Lower leg skin (tissue), 4 donors: ENCODE measurements around the gene ST6GALNAC2. TPM values are rescaled to one million over a fixed set of nuclear protein-coding genes. Genes with fewer than 3 reads are reported as not detected.
"Not testable (repeated sequence)": the region's sequence is repeated elsewhere in the genome, so short reads cannot be mapped to it uniquely, and the experiment has no call there.

Experiments used
- DNase-seq, 2 donors: peaks; one replicate each; pipeline ENCODE4 v3.0.0-alpha.2; 2019; ENCODE audit warnings: low spot score in 2 of 2
- H3K4me3 ChIP-seq: fragments of 200-600 bp; sonication (generic); 2 replicates; pipeline ENCODE4 v1.5.1; 2017; ENCODE audit warnings: mild to moderate bottlenecking, low read depth; ENCODE audit not compliant: poor library complexity, severe bottlenecking
- CTCF ChIP-seq, 3 donors: fragments of 450-650 bp; IDR thresholded peaks; one replicate each; pipeline ENCODE4 v1.5.1; 2016; ENCODE audit warnings: antibody characterized with exemption in 3 of 3, mild to moderate bottlenecking in 3 of 3, moderate library complexity in 2 of 3
- POLR2A ChIP-seq, 2 donors: fragments of 450-650 bp; IDR thresholded peaks; one replicate each; pipeline ENCODE4 v1.6.1; 2016 to 2017; ENCODE audit warnings: antibody characterized with exemption in 2 of 2, mild to moderate bottlenecking in 1 of 2, moderate library complexity in 1 of 2
- WGBS, 2 donors: methylation state at CpG; one replicate each; pipeline ENCODE4 v1.1.5; 2018; 5-methylcytosine and 5-hydroxymethylcytosine counted together
- intact Hi-C: fragments of 100-400 bp; cut with DNase I; formaldehyde crosslinking; loops from one replicate; pipeline ENCODE4 v1.15.0; 2023; ENCODE audit warnings: low total_unique reads
- total RNA-seq, 4 donors: library from RNA; depleted of rRNA; stranded (reverse); fragments of >200 nt; gene quantifications; one replicate each; pipeline ENCODE4 v1.1.0, GENCODE V29; 2016

The ST6GALNAC2 gene
- total RNA-seq, 4 donors from 2014 or later, result 64.8 to 101 (median 76.5) TPM

DNA sequence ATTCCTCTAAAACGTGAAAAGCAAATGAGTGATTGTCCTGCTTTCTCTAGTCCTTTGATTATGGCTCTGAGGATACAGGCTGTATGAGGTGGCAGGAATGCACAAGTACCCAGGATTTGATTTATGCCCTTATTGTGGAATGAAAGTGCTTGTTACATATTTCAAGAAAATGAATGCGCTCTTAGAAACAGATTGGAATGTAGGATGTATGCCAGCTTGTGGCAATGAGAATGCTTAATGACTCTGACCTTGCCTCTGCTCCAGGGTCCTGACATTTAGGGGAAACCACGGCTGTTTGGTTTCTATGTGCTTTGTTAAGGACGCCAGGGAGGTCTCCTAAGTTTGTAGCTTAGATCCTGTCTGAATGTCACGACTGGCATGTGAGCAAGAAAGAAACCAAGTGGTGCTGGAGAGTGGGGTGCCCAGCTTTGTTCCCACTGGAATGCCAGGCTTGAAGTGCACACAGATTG is 23.8 kb downstream of the ST6GALNAC2 start:
- WGBS, 2 donors, result 32 to 55% methylated on average over 5 of the region's 5 CpGs
- DNase-seq, result no peak
- TF ChIP-seq CTCF (IDR thresholded peaks at IDR 0.05) (no peak), POLR2A (IDR thresholded peaks at IDR 0.05) (no peak)
- H3K4me3 ChIP-seq, result no peak overlapping the region
- intact Hi-C loops, result loop anchor here (5.0 kb wide), 1 partner anchor 60 kb away; no protein-coding TSS in a partner anchor

DNA sequence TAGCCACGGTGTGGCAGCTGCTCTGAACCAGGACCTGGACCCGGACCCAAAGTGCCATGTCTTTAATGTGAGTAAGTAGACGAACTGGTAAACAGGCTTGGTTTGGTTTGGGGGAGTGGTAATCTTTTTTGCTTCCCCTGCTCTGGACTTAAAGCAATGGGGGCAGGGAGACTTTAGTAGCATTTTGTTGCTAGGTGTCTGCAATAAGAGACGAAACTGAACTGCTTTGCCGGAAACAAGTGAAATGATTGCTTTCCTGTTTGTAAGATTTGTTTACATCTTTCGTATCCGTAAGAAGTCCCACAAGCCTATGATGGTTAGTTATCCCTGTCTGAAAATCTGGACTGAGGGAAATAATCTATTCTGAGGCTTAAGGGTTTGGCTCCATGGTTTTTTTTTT is 24.3 kb downstream of the ST6GALNAC2 start:
- 48 to 52% methylated on average over 7 of the region's 7 CpGs for WGBS, 2 donors
- no peak overlapping the region for H3K4me3 ChIP-seq
- no peak for DNase-seq
- no peak for TF ChIP-seq POLR2A (IDR thresholded peaks at IDR 0.05)
- TF ChIP-seq CTCF (IDR thresholded peaks at IDR 0.05), result no peak
- intact Hi-C loops, result loop anchor here (5.0 kb wide), 1 partner anchor 61 kb away; no protein-coding TSS in a partner anchor

DNA sequence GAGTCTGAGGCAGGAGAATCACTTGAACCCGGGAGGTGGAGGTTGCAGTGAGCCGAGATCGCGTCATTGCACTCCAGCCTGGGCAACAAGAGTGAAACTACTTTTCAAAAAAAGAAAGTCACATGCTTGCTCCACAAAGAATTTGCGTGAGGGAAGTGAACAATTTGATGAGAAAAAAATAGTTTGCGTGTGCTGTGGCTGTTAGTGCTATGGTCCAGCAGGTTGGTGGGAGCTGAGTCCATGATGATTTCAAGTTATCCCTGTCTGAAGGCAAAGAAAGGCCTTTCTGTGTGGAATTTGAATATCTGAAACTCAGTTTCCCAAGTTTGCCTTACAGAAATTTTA is 24.8 kb downstream of the ST6GALNAC2 start:
- WGBS, 2 donors, result 53 to 54% methylated on average over 6 of the region's 6 CpGs
- no peak for TF ChIP-seq CTCF (IDR thresholded peaks at IDR 0.05)
- no peak for TF ChIP-seq POLR2A (IDR thresholded peaks at IDR 0.05)
- no peak overlapping the region for H3K4me3 ChIP-seq
- intact Hi-C loops, result loop anchor here (5.0 kb wide), 1 partner anchor 61 kb away; no protein-coding TSS in a partner anchor
- no peak for DNase-seq

DNA sequence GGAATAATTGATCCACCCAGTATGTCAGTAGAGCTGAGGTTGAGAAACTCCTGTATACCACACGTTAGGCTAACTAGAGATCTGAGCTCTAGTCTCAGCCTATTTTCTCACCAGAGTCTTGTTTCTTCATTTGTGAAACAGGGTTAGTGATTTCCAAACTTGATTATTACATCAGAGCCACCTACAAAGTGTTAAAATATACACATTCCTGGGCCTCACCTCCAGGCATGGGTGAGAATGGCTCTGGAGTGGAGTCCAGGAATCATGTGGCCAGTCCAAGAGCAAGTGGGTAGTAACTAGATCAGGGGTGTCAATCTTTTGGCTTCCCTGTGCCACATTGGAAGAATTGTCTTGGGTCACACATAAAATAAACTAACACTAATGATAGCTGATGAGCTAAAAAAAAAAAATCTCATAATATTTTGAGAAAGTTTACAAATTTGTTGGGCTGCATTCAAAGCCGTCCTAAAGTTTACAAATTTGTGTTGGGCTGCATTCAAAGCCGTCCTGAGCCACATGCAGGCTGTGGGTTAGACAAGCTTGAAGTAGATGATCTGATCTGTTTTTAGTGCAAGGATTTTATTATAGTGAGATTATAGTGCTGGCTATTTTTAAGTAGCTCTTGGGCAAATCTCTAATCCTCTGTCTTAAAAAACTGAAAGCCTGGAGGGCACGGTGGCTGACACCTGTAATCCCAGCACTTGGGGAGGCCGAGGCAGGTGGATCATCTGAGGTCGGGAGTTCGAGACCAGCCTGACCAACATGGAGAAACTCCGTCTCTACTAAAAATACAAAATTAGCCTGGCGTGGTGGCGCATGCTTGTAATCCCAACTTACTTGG is 25.4 kb downstream of the ST6GALNAC2 start:
- 77 to 81% methylated on average over 10 of the region's 10 CpGs for WGBS, 2 donors
- intact Hi-C loops, result loop anchor here (5.0 kb wide), 1 partner anchor 62 kb away; no protein-coding TSS in a partner anchor
- no peak overlapping the region for H3K4me3 ChIP-seq
- TF ChIP-seq POLR2A (IDR thresholded peaks at IDR 0.05), result no peak
- no peak for TF ChIP-seq CTCF (IDR thresholded peaks at IDR 0.05)
- DNase-seq, result no peak

DNA sequence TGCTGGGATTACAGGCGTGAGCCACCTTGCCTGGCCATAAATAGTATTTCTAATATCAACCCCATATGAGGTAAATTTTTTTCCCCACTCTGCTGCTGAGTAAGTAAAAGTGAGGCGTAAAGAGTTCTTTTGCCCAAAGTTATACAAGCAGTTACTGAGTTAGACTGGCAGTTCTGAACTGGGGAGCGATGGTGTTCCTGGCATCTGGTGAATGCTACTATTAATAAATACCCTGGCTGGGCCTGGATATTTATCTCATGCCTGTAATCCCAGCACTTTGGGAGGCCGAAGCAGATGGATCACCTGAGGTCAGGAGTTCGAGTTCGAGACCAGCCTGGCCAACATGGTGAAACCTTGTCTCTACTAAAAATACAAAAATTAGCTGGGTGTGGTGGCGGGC is 26.2 kb downstream of the ST6GALNAC2 start:
- H3K4me3 ChIP-seq, intact Hi-C loops, DNase-seq: not testable (repeated sequence)
- 68 to 71% methylated on average over 7 of the region's 7 CpGs for WGBS, 2 donors

- 1% methylated on average over 14 of the region's 14 CpGs for WGBS, 2 donors
- TF ChIP-seq CTCF (IDR thresholded peaks at IDR 0.05) (no peak), POLR2A (IDR thresholded peaks at IDR 0.05) (no peak)
- intact Hi-C loops, result no loop called here
- peak overlapping the region; percentile 78 for H3K4me3 ChIP-seq
- no peak for DNase-seq
Observed at GRCh38 chr17:76558198-76559095, 27.2 kb downstream of the ST6GALNAC2 start.
